Stimulated activated CD8-positive, alpha-beta memory T cell treated with anti-CD3 and anti-CD28 coated beads, Interleukin-7, amount 100 ng/mL, for 24 hours (primary cell): ENCODE measurements around the gene TOMM40.
"Not testable (repeated sequence)": the region's sequence is repeated elsewhere in the genome, so short reads cannot be mapped to it uniquely, and the experiment has no call there.

Experiments
- DNase-seq: peaks from one replicate; pipeline ENCODE4 v3.0.0-alpha.2; 2020; ENCODE audit warnings: low read depth

The TOMM40 gene

DNA sequence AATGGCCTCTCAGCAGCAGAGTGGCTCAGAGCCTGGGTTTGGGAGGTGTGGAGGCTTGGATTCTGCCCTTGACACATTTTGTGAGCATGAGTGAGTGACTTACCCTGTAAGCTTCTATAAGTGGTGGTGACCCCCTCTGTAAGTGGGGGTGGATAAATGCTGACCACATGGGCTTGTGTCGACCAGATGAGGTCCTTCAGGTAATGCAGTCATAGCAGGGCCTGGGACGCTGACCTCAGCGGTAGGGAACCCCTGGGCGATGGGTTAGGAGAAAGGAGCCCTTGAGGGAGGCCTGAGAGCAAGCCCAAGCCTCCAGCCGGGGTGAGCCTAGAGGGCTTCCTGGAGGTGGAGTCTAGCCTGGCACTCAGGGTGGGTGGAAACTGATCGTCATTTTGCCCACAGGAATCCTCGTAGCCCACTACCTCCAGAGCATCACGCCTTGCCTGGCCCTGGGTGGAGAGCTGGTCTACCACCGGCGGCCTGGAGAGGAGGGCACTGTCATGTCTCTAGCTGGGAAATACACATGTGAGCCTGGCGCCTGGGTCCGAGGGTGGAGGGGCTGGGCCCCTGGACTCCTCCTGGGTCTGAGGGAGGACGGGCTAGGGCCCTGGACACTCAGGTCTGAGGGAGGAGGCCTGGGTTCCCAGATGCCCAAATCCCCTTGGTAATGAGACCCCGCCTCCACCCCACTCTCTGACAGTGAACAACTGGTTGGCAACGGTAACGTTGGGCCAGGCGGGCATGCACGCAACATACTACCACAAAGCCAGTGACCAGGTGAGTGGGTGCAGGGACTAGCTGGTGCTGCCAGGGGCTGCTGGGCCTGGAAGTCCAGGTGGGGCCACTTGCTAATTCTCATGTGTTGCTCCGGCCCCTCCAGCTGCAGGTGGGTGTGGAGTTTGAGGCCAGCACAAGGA lies 9.5 kb downstream of the TOMM40 start:
- no peak for DNase-seq

DNA sequence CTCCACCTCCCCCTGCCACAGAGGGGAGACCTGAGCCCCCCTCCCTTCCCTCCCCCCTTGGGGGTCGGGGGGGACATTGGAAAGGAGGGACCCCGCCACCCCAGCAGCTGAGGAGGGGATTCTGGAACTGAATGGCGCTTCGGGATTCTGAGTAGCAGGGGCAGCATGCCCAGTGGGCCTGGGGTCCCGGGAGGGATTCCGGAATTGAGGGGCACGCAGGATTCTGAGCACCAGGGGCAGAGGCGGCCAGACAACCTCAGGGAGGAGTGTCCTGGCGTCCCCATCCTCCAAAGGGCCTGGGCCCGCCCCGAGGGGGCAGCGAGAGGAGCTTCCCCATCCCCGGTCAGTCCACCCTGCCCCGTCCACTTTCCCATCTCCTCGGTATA lies 12.2 kb downstream of the TOMM40 start:
- DNase-seq, result no peak

DNA sequence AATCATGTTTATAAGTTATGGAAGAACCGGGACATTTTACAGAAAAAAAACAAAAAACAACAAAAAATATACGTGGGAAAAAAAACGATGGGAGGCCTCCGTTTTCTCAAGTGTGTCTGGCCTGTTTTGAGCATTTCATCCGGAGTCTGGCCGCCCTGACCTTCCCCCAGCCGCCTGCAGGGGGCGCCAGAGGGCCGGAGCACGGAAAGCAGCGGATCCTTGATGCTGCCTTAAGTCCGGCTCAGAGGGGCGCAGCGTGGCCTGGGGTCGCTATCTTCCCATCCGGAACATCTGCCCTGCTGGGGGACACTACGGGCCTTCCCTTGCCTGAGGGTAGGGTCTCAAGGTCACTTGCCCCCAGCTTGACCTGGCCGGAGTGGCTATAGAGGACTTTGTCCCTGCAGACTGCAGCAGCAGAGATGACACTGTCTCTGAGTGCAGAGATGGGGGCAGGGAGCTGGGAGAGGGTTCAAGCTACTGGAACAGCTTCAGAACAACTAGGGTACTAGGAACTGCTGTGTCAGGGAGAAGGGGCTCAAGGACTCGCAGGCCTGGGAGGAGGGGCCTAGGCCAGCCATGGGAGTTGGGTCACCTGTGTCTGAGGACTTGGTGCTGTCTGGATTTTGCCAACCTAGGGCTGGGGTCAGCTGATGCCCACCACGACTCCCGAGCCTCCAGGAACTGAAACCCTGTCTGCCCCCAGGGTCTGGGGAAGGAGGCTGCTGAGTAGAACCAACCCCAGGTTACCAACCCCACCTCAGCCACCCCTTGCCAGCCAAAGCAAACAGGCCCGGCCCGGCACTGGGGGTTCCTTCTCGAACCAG lies 12.8 kb downstream of the TOMM40 start:
- DNase-seq, result peak; percentile 64

DNA sequence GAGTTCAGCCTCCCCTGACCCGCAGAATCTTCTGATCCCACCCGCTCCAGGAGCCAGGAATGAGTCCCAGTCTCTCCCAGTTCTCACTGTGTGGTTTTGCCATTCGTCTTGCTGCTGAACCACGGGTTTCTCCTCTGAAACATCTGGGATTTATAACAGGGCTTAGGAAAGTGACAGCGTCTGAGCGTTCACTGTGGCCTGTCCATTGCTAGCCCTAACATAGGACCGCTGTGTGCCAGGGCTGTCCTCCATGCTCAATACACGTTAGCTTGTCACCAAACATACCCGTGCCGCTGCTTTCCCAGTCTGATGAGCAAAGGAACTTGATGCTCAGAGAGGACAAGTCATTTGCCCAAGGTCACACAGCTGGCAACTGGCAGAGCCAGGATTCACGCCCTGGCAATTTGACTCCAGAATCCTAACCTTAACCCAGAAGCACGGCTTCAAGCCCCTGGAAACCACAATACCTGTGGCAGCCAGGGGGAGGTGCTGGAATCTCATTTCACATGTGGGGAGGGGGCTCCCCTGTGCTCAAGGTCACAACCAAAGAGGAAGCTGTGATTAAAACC lies 13.5 kb downstream of the TOMM40 start:
- DNase-seq, result no peak

DNA sequence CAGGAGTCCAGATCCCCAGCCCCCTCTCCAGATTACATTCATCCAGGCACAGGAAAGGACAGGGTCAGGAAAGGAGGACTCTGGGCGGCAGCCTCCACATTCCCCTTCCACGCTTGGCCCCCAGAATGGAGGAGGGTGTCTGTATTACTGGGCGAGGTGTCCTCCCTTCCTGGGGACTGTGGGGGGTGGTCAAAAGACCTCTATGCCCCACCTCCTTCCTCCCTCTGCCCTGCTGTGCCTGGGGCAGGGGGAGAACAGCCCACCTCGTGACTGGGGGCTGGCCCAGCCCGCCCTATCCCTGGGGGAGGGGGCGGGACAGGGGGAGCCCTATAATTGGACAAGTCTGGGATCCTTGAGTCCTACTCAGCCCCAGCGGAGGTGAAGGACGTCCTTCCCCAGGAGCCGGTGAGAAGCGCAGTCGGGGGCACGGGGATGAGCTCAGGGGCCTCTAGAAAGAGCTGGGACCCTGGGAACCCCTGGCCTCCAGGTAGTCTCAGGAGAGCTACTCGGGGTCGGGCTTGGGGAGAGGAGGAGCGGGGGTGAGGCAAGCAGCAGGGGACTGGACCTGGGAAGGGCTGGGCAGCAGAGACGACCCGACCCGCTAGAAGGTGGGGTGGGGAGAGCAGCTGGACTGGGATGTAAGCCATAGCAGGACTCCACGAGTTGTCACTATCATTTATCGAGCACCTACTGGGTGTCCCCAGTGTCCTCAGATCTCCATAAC lies 14.5 kb downstream of the TOMM40 start, which contains the start of gene APOE:
Gene APOE, plus strand, starts transcription at position 360 of the 724 bp plus-strand sequence. CDS start 829 bp downstream, outside the sequence.
- DNase-seq, result no peak

DNA sequence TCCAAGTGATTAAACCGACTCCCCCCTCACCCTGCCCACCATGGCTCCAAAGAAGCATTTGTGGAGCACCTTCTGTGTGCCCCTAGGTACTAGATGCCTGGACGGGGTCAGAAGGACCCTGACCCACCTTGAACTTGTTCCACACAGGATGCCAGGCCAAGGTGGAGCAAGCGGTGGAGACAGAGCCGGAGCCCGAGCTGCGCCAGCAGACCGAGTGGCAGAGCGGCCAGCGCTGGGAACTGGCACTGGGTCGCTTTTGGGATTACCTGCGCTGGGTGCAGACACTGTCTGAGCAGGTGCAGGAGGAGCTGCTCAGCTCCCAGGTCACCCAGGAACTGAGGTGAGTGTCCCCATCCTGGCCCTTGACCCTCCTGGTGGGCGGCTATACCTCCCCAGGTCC lies 16.6 kb downstream of the TOMM40 start:
- no peak for DNase-seq

DNA sequence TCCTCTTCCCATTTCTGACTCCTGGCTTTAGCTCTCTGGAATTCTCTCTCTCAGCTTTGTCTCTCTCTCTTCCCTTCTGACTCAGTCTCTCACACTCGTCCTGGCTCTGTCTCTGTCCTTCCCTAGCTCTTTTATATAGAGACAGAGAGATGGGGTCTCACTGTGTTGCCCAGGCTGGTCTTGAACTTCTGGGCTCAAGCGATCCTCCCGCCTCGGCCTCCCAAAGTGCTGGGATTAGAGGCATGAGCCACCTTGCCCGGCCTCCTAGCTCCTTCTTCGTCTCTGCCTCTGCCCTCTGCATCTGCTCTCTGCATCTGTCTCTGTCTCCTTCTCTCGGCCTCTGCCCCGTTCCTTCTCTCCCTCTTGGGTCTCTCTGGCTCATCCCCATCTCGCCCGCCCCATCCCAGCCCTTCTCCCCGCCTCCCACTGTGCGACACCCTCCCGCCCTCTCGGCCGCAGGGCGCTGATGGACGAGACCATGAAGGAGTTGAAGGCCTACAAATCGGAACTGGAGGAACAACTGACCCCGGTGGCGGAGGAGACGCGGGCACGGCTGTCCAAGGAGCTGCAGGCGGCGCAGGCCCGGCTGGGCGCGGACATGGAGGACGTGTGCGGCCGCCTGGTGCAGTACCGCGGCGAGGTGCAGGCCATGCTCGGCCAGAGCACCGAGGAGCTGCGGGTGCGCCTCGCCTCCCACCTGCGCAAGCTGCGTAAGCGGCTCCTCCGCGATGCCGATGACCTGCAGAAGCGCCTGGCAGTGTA lies 17.2 kb downstream of the TOMM40 start:
- no peak for DNase-seq

DNA sequence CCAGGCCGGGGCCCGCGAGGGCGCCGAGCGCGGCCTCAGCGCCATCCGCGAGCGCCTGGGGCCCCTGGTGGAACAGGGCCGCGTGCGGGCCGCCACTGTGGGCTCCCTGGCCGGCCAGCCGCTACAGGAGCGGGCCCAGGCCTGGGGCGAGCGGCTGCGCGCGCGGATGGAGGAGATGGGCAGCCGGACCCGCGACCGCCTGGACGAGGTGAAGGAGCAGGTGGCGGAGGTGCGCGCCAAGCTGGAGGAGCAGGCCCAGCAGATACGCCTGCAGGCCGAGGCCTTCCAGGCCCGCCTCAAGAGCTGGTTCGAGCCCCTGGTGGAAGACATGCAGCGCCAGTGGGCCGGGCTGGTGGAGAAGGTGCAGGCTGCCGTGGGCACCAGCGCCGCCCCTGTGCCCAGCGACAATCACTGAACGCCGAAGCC lies 17.8 kb downstream of the TOMM40 start:
- no peak for DNase-seq

DNA sequence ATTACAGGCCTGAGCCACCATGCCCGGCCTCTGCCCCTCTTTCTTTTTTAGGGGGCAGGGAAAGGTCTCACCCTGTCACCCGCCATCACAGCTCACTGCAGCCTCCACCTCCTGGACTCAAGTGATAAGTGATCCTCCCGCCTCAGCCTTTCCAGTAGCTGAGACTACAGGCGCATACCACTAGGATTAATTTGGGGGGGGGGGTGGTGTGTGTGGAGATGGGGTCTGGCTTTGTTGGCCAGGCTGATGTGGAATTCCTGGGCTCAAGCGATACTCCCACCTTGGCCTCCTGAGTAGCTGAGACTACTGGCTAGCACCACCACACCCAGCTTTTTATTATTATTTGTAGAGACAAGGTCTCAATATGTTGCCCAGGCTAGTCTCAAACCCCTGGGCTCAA lies 18.7 kb downstream of the TOMM40 start:
- no peak for DNase-seq

DNA sequence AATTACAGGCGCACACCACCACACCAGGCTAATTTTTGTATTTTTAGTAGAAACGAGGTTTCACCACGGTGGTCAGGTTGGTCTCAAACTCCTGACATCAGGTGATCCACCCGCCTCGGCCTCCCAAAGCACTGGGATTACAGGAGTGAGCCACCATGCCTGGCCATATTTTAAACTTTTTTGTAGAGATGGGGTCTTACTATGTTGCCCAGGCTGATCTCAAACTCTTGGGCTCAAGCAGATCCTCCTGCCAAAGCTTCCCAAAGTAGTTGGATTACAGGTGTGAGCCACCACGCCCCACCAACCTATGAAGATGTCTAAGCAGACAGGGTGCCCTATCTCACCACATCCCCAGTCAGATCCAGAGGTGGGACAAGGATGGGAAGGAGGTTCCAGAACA lies 20.8 kb downstream of the TOMM40 start:
- DNase-seq, result not testable (repeated sequence)

DNA sequence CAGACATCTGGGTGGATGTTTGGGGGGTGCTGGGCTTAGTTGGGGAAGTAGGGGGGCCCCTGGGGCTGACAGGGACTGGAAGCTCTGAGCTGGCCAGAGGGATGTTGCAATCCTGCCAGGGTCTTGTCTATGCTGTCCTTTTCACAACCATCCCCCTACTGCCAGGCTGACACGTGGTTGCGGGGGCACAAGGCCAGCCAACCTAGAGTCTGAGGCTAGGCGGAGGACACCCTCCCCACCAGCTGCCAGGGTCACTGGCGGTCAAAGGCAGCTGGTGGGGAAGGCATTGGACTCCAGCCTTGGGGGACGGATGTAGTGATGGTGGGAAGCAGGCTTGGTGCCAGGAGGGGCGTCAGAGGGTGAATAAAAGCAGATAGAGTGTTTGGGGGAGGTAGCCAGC lies 21.8 kb downstream of the TOMM40 start:
- no peak for DNase-seq

DNA sequence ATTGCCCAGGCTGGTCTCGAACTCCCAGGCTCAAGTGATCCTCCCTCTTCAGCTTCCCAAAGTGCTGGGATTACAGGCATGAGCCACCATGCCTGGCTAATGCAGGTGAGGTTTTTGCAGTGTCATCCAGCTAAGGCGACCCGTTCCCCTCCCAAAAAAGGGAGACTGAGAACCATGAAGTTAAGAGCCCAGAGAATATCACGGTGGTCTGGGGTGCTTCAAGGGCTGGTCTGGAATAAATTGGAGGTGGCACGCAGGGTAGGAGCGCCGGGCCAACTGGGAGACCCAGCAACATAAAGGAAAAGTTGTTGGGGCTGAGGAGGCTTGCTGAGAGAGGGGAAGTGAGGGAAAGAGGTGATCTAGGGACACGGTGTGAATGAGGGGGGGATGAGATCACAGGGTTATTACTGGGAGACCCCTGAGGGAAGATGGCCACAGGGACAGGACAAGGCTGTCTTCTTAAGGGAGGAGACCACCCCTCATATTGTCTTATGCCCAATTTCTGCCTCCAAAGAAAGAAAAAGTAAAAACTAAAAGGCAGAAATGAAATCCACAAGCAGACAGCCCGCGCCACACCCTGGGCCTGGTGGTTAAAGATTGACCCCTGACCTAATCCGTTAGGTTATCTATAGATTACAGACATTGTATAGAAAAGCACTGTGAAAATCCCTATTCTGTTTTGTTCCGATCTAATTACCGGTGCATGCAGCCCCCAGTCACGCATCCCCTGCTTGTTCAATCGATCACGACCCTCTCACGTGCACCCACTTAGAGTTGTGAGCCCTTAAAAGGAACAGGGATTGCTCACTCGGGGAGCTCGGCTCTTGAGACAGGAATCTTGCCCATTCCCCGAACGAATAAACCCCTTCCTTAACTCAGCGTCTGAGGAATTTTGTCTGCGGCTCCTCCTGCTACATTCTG lies 22.7 kb downstream of the TOMM40 start:
- not testable (repeated sequence) for DNase-seq

DNA sequence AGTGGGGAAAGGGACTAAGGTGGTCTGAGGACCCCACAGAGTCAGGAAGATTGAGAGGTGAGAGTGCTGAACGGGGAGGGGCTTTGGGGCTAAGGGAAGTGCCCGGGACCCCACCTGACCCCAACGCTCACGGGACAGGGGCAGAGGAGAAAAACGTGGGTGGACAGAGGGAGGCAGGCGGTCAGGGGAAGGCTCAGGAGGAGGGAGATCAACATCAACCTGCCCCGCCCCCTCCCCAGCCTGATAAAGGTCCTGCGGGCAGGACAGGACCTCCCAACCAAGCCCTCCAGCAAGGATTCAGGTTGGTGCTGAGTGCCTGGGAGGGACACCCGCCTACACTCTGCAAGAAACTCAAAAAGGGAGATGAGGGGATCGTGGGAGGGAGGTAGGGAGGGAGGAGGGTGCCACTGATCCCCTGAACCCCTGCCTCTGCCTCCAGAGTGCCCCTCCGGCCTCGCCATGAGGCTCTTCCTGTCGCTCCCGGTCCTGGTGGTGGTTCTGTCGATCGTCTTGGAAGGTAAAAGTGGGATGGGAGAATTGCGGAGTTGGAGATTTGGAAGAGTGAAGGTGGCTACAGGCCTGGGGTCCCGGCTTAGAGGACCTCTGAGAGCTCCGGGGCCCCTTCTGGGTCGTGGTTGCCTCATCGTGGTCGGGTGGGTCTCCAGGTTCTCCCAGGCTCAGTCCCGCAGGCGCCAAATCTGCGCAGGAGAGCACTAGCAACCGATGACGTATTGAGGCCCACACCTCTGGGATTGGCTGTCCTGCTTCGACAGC lies 23.6 kb downstream of the TOMM40 start, which contains the start of gene APOC1:
Gene APOC1, plus strand, starts transcription at position 176 of the 774 bp plus-strand sequence. Its CDS starts 284 bp downstream, at position 460.
- peak; percentile 50 for DNase-seq

DNA sequence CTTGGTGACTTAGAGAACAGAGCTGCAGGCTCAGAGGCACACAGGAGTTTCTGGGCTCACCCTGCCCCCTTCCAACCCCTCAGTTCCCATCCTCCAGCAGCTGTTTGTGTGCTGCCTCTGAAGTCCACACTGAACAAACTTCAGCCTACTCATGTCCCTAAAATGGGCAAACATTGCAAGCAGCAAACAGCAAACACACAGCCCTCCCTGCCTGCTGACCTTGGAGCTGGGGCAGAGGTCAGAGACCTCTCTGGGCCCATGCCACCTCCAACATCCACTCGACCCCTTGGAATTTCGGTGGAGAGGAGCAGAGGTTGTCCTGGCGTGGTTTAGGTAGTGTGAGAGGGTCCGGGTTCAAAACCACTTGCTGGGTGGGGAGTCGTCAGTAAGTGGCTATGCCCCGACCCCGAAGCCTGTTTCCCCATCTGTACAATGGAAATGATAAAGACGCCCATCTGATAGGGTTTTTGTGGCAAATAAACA lies 33.2 kb downstream of the TOMM40 start:
- no peak for DNase-seq

DNA sequence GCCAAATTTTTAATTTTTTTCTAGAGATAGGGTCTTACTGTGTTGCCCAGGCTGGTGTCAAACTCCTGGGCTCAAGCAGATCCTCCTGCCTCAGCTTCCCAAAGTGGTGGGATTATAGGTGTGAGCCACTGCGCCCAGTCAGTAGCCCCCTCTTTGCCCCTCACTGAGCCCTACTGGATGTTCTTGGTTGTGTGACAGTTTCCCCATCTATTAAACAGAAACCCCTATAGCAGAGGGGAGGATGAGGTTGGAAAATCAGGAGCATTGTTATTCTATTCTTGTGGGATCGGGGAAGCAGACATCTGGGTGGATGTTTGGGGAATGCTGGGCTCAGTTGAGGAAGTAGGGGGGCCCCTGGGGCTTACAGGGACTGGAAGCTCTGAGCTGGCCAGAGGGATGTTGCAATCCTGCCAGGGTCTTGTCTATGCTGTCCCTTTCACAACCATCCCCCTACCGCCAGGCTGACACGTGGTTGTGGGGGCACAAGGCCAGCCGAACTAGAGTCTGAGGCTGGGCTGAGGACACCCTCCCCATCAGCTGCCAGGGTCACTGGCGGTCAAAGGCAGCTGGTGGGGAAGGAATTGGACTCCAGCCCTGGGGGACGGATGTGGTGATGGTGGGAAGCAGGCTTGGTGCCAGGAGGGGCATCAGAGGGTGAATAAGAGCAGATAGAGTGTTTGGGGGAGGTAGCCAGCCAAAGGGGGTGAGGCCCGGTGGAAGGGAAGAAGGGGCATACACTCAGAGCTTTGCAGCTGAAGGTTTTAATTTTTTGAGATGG lies 34.2 kb downstream of the TOMM40 start:
- no peak for DNase-seq

DNA sequence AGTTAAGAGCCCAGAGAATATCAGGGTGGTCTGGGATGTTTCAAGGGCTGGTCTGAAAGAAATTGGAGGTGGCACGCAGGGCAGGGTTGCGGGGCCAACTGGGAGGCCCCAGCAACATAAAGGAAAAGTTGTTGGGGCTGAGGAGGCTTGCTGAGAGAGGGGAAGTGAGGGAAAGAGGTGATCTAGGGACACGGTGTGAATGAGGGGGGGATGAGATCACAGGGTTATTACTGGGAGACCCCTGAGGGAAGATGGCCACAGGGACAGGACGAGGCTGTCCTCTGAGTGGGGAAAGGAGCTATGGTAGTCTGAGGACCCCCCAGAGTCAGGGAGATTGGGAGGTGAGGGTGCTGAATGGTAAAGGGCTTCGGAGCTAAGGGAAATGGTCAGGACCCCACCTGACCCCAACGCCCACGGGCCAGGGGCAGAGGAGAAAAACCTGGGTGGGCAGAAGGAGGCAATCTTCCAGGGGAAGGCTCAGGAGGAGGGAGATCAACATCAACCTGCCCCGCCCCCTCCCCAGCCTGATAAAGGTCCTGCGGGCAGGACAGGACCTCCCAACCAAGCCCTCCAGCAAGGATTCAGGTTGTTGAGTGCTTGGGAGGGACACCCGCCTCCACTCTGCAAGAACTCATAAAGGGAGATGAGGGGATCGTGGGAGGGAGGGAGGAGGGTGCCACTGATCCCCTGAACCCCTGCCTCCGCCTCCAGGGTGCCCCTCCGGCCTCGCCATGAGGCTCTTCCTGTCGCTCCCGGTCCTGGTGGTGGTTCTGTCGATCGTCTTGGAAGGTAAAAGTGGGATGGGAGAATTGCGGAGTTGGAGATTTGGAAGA lies 35.4 kb downstream of the TOMM40 start:
- DNase-seq, result not testable (repeated sequence)

DNA sequence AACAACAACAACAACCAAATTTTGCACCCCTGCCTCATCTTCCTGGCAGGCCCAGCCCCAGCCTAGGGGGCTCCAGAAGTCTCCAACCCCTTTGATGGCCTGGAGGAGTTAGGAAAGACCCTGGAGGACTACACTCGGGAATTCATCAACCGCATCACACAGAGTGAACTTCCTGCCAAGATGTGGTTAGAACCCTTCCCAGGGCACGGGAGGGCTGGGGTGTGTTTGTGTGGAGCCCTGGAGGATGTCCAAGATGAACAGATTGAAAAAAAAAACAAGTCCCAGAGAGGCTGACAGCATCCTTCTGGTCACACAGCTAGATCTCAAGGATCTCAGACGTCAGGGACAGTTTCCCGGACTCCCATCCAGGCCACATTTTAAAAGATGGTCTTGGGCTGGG lies 36.7 kb downstream of the TOMM40 start:
- no peak for DNase-seq
